CD4-positive, alpha-beta memory T cell (primary cell): ENCODE results near the gene PDCD1. TPM values are rescaled to one million over a fixed set of nuclear protein-coding genes. Genes with fewer than 3 reads are reported as not detected.

Experiments used
- CTCF ChIA-PET: fragments of 350-600 bp; sonication (Branson Sonifier 250); formaldehyde crosslinking; loops from one replicate; lab custom pipeline; 2021; ENCODE audit warnings: inconsistent platforms; ENCODE audit not compliant: partially characterized antibody; lab: Charles Lee
- POLR2A ChIA-PET: fragments of 350-600 bp; sonication (Branson Sonifier 250); formaldehyde crosslinking; loops from one replicate; lab custom pipeline; 2021; ENCODE audit not compliant: partially characterized antibody; lab: Charles Lee
- DNase-seq, 5 donors: peaks; one replicate each; pipeline versions ENCODE4 v3.0.0 to v3.0.0-alpha.2; 2020 to 2022; ENCODE audit warnings: mixed read lengths in 1 of 5
- H3K27ac ChIP-seq: one replicate; pipeline ENCODE4 v1.7.0; 2013; ENCODE audit warnings: low read depth, low read length
- H3K27me3 ChIP-seq: 2 replicates; pipeline ENCODE4 v1.7.0; 2013; ENCODE audit warnings: mild to moderate bottlenecking, low read length, moderate library complexity; ENCODE audit not compliant: insufficient read depth
- H3K36me3 ChIP-seq: 2 replicates; pipeline ENCODE4 v1.7.0; 2013; ENCODE audit warnings: mild to moderate bottlenecking, low read length, moderate library complexity; ENCODE audit not compliant: insufficient read depth
- H3K4me1 ChIP-seq: 2 replicates; pipeline ENCODE4 v1.7.0; 2013; ENCODE audit warnings: mild to moderate bottlenecking, low read length, moderate library complexity; ENCODE audit not compliant: insufficient read depth
- H3K4me3 ChIP-seq, 2 donors: one replicate each; pipeline ENCODE4 v1.7.0; 2013; ENCODE audit warnings: low read length in 2 of 2, mild to moderate bottlenecking in 1 of 2
- H3K9me3 ChIP-seq, 2 donors: one replicate each; pipeline ENCODE4 v1.7.0; 2013; ENCODE audit warnings: low read length in 2 of 2, control low read depth in 1 of 2; ENCODE audit not compliant: control insufficient read depth in 1 of 2
- H3K27ac Mint-ChIP-seq, 7 donors: one replicate each; pipeline ENCODE4 v1.8.0; 2020 to 2021; ENCODE audit warnings: mixed read lengths in 7 of 7, mild to moderate bottlenecking in 6 of 7, inconsistent platforms in 3 of 7, moderate library complexity in 3 of 7
- H3K27me3 Mint-ChIP-seq, 2 donors: one replicate each; pipeline ENCODE4 v1.8.0; 2020 to 2021; ENCODE audit warnings: mixed read lengths in 2 of 2
- H3K36me3 Mint-ChIP-seq, 2 donors: one replicate each; pipeline ENCODE4 v1.8.0; 2020 to 2021; ENCODE audit warnings: mixed read lengths in 2 of 2, inconsistent platforms in 1 of 2, mild to moderate bottlenecking in 1 of 2
- H3K4me1 Mint-ChIP-seq, 4 donors: one replicate each; pipeline ENCODE4 v1.8.0; 2020 to 2021; ENCODE audit warnings: mixed read lengths in 4 of 4, mild to moderate bottlenecking in 1 of 4
- H3K4me3 Mint-ChIP-seq, 8 donors: one replicate each; pipeline ENCODE4 v1.8.0; 2020 to 2021; ENCODE audit warnings: mixed read lengths in 8 of 8, mild to moderate bottlenecking in 7 of 8, moderate library complexity in 6 of 8, inconsistent platforms in 3 of 8
- H3K9me3 Mint-ChIP-seq, 8 donors: one replicate each; pipeline ENCODE4 v1.8.0; 2020 to 2021; ENCODE audit warnings: mixed read lengths in 8 of 8, mild to moderate bottlenecking in 5 of 8, inconsistent platforms in 3 of 8, moderate library complexity in 1 of 8
- intact Hi-C: fragments of 100-400 bp; cut with micrococcal nuclease; formaldehyde crosslinking; loops from one replicate; pipeline ENCODE4 v1.15.1; 2023
- polyA plus RNA-seq, 2 donors: library from polyadenylated mRNA; unstranded; fragments of 300-500 nt; fragmentation: Illumina TruSeq; gene quantifications; one replicate each; pipeline ENCODE4 v1.2.3, GENCODE V29; 2021
- total RNA-seq, 2 experiments: library from RNA; stranded (reverse); gene quantifications; one replicate each; pipeline ENCODE4 v1.2.3, GENCODE V29; 2021

PDCD1 gene
- total and polyA plus RNA-seq, 4 experiments from 2014 or later: 5.2 to 12.4 (median 6.1) TPM

DNA sequence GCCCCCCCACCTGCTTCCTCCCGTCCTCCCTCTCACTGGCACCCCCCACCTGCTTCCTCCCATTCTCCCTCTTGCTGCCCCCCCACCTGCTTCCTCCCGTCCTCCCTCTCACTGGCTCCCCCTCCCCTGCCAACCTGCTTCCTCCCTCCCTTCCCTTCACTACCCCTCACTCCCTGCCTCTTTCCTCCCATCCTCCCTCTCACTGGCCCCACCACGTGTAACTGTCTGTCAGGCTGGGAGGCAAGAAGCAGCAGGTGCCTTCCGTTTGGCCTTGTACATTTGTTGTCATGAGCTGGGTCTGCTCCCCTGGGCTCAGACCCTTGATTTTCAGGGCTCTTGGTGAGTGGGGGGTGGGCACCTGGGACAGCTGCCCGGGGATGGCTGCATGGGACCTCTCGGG, 29.9 kb upstream of the PDCD1 start:
- H3K4me1 ChIP-seq: peaks cover 8% of the 10 kb centered on the region
- no peak overlapping the region for H3K27ac ChIP-seq
- CTCF ChIA-PET: no interaction called here

DNA sequence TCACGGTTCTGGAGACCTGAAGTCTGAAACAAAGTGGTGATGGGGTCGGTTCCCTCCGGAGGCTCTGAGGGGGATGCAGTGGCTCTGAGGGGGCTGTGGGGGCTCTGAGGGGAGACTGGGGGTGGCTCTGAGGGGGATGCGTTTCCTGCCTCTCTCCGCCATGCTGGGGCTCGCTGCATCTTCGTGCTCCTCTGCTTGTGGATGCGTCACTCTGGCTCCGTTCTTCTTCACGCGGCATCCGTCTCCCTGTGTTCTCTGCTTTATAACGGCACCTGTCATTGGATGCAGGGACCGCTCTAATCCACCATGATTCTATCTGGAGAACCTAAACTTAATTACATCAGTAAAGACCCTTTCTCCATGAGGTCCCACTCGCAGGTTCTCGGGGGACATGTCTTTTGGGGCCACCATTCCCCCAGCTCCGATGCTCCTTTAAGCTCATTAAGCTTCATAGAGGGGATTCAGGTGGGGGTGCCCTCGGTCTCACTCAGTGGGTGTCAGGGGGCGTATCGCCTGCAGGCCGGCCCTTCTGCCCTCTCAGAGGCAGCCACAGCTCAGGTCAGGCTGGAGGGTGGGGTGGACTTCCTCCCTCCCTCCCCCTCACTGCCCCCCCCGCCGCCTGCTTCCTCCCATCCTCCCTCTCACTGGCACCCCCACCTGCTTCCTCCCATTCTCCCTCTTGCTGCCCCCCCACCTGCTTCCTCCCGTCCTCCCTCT, 29.3 kb upstream of the PDCD1 start:
- H3K36me3 Mint-ChIP-seq: peaks cover 32 to 33% of the 10 kb centered on the region in 2 donors
- Histone ChIP-seq H3K4me1 (peaks cover 11% of the 10 kb centered on the region), H3K9me3 (no peaks in the 10 kb centered on the region), H3K27me3 (no peaks in the 10 kb centered on the region), H3K27ac (no peak overlapping the region), H3K36me3 (no peaks in the 10 kb centered on the region), H3K4me3 (no peak overlapping the region)
- intact Hi-C loops: no loop called here
- H3K9me3 Mint-ChIP-seq: peaks cover 0 to 3% (median 0%) of the 10 kb centered on the region in 8 donors
- CTCF ChIA-PET: no interaction called here
- DNase-seq: peak in 1 of 5 donors; percentile 7
- no peaks in the 10 kb centered on the region for H3K27me3 Mint-ChIP-seq
- H3K27ac Mint-ChIP-seq: peak overlapping the region in 5 of 7 donors; percentile 58 to 90 (median 81)
- H3K4me1 Mint-ChIP-seq: peaks cover 8 to 51% (median 39%) of the 10 kb centered on the region in 4 donors
- H3K4me3 Mint-ChIP-seq: no peak overlapping the region
- POLR2A ChIA-PET: interaction anchor here (0.6 kb wide), 1 partner anchor 186 kb away, joined by 4 read pairs; the partner anchor contains the start of gene ING5

More for the DNA sequence above, 29.9 kb upstream of the PDCD1 start:
- H3K27me3 Mint-ChIP-seq: no peaks in the 10 kb centered on the region
- H3K9me3 ChIP-seq: no peaks in the 10 kb centered on the region
- no peaks in the 10 kb centered on the region for H3K36me3 ChIP-seq
- peak overlapping the region in 4 of 7 donors; percentile 57 to 77 (median 66) for H3K27ac Mint-ChIP-seq
- no peaks in the 10 kb centered on the region for H3K27me3 ChIP-seq
- intact Hi-C loops: no loop called here
- H3K4me1 Mint-ChIP-seq: peaks cover 8 to 46% (median 36%) of the 10 kb centered on the region in 4 donors
- H3K9me3 Mint-ChIP-seq: peaks cover 0 to 3% (median 0%) of the 10 kb centered on the region in 8 donors
- H3K4me3 Mint-ChIP-seq: peak overlapping the region in 2 of 8 donors; percentile 22 to 24
- no peak overlapping the region for H3K4me3 ChIP-seq
- POLR2A ChIA-PET: interaction anchor here (0.6 kb wide), 1 partner anchor 187 kb away, joined by 4 read pairs; the partner anchor contains the start of gene ING5
- peaks cover 30 to 33% of the 10 kb centered on the region in 2 donors for H3K36me3 Mint-ChIP-seq
- peak in 1 of 5 donors; percentile 1 for DNase-seq

DNA sequence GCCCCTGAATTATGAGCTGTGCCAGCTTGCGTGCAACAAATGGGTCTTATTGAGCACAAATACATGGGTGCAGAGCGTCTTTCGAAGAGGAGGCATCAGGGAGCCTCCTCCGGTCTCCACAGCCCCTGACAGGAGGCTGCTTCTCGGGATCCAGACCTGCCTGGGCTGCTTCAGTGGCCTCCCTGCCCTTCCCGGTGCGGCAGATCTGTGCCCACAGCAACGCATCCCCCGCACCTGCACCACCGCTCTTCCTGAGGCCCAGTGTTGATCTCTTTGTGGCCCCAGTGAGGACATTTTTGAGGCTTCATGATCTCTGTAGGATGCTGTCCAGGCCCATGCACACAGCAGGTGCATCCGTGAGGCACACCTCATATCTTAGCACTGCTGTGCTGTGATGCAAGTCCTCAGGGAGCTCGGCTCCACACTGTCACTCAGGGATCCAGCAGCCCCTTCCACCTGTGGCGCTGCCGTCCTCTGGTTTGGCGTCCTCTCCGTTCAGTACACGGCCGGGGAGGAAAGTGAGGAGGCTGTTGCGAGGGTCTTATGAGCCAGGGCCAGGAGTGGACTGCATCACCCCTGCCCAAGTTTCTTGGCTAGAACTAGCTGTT, 28.2 kb upstream of the PDCD1 start:
- H3K27me3 ChIP-seq: no peaks in the 10 kb centered on the region
- H3K9me3 ChIP-seq: no peaks in the 10 kb centered on the region
- DNase-seq: peak in 1 of 5 donors; percentile 1
- H3K4me1 Mint-ChIP-seq: peaks cover 13 to 61% (median 48%) of the 10 kb centered on the region in 4 donors
- POLR2A ChIA-PET: no interaction called here
- H3K36me3 Mint-ChIP-seq: peaks cover 33 to 35% of the 10 kb centered on the region in 2 donors
- intact Hi-C loops: no loop called here
- H3K9me3 Mint-ChIP-seq: peaks cover 0 to 3% (median 0%) of the 10 kb centered on the region in 8 donors
- H3K27ac Mint-ChIP-seq: peak overlapping the region in 5 of 7 donors; percentile 8 to 75 (median 42)
- CTCF ChIA-PET: no interaction called here
- peaks cover 21% of the 10 kb centered on the region for H3K4me1 ChIP-seq
- no peak overlapping the region for H3K27ac ChIP-seq
- H3K36me3 ChIP-seq: no peaks in the 10 kb centered on the region
- H3K27me3 Mint-ChIP-seq: no peaks in the 10 kb centered on the region
- H3K4me3 Mint-ChIP-seq: no peak overlapping the region
- H3K4me3 ChIP-seq: no peak overlapping the region

DNA sequence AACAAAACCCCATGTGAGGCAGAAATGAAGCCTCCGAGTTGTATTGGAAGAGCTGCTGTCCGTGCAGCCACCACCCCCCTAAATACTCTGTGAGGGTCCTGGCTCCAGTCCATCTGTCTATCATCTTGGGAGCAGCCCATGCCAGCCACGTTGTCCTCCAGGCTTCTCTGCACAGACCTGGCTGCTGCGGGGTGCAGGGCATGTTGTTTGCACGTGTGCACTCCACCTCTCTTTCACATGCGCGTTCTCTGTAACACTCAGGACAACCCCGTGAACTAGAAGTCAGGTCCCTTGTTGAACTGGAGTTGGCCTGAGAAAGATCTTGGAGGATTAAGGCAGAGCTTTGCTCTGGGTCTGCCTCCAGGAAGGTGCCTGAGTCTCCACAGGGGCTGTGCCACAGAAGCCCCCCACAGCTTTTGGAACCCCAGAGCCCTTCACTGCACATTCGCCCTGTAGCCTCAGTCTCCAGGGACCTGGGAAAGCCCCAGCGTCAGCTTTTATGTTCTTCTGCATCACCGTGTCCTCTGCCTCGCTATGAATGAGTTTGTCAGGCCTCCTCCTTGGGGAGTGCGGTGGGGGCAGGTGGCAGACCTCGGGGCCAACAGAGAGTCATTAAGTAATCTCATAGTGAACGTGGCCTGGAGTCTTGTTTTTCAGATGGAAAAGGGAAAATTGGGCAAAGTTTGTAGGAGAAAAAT, 27.4 kb upstream of the PDCD1 start:
- H3K4me3 Mint-ChIP-seq: no peak overlapping the region
- Histone ChIP-seq H3K9me3 (no peaks in the 10 kb centered on the region), H3K4me1 (peaks cover 24% of the 10 kb centered on the region), H3K27me3 (no peaks in the 10 kb centered on the region), H3K4me3 (no peak overlapping the region), H3K36me3 (no peaks in the 10 kb centered on the region), H3K27ac (no peak overlapping the region)
- ChIA-PET POLR2A (interaction anchor here (1.3 kb wide), 1 partner anchor 200 kb away, joined by 3 read pairs; the partner anchor contains the start of gene DTYMK), CTCF (no interaction called here)
- H3K9me3 Mint-ChIP-seq: peaks cover 0 to 8% (median 0%) of the 10 kb centered on the region in 8 donors
- no peak for DNase-seq
- peak overlapping the region; percentile 20 to 85 (median 40) for H3K27ac Mint-ChIP-seq
- H3K27me3 Mint-ChIP-seq: peaks cover 0 to 3% of the 10 kb centered on the region in 2 donors
- H3K4me1 Mint-ChIP-seq: peaks cover 16 to 70% (median 55%) of the 10 kb centered on the region in 4 donors
- H3K36me3 Mint-ChIP-seq: peaks cover 32 to 40% of the 10 kb centered on the region in 2 donors
- intact Hi-C loops: no loop called here

DNA sequence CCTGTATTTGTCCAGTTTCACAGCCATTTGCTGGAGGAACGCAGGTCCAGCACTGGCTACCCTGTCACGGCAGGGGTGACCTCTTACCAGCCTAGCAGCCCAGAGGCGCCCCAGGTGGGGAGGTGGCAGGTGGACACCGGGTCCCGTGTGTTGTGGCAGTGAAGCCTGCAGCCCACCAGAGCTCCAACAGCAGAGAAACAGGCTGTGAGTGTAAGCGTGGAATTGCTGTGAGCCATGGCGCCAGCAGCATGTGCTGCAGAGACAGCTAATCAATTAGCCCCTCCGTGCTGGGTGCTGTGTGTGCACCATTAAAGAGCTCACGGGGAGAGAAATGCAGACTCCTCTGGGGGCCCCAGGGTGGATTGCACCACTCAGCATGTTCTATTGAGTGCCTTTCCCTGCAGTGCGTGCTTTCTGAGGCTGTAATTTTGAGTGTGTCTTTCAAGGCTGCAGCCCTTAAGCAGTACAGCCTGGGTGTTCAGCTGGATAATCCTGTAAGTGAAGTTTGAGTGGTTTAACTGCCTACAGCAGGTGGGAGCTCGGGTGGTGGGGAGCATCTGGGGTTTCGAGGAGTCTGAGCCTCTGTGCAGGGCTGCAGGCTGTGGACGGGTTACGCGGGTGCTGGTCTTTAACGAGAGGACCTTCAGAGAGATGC, 26.7 kb upstream of the PDCD1 start:
- Histone ChIP-seq H3K27ac (no peak overlapping the region), H3K4me1 (peaks cover 31% of the 10 kb centered on the region), H3K9me3 (no peaks in the 10 kb centered on the region), H3K4me3 (no peak overlapping the region), H3K27me3 (no peaks in the 10 kb centered on the region), H3K36me3 (no peaks in the 10 kb centered on the region)
- no peak for DNase-seq
- H3K27me3 Mint-ChIP-seq: peaks cover 0 to 3% of the 10 kb centered on the region in 2 donors
- intact Hi-C loops: no loop called here
- peaks cover 30 to 41% of the 10 kb centered on the region in 2 donors for H3K36me3 Mint-ChIP-seq
- peak overlapping the region in 1 of 7 donors; percentile 40 for H3K27ac Mint-ChIP-seq
- H3K4me3 Mint-ChIP-seq: no peak overlapping the region
- ChIA-PET CTCF (no interaction called here), POLR2A (interaction anchor here (1.3 kb wide), 1 partner anchor 199 kb away, joined by 3 read pairs; the partner anchor contains the start of gene DTYMK)
- peaks cover 0 to 11% (median 0%) of the 10 kb centered on the region in 8 donors for H3K9me3 Mint-ChIP-seq
- H3K4me1 Mint-ChIP-seq: peaks cover 18 to 75% (median 58%) of the 10 kb centered on the region in 4 donors

DNA sequence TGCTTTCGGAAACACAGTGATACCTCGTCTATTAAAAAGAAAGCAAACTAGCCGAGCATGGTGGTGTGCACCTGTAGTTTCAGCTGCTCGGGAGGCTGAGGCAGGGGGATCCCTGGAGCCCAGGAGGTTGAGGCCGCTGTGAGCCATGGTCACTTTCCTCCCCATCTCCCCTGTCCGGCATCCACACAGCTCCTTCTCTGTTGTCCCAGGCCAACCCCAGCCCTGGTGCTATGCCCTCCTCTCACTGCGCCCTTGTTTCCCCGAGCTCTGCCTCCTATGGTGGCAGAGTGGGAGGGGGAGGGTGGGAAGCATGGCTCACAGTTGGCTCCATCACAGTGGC, 26.2 kb upstream of the PDCD1 start:
- no peak overlapping the region for H3K4me3 Mint-ChIP-seq
- peaks cover 18 to 75% (median 58%) of the 10 kb centered on the region in 4 donors for H3K4me1 Mint-ChIP-seq
- intact Hi-C loops: loop anchor here (5.0 kb wide), 3 partner anchors 528 to 1318 kb away; partner anchors contain the start of genes FARP2, HDLBP, RNPEPL1 and SEPTIN2
- H3K4me3 ChIP-seq: no peak overlapping the region
- ChIA-PET CTCF (no interaction called here), POLR2A (no interaction called here)
- H3K9me3 Mint-ChIP-seq: peaks cover 0 to 11% (median 0%) of the 10 kb centered on the region in 8 donors
- H3K9me3 ChIP-seq: no peaks in the 10 kb centered on the region
- peaks cover 33% of the 10 kb centered on the region for H3K4me1 ChIP-seq
- peaks cover 30 to 39% of the 10 kb centered on the region in 2 donors for H3K36me3 Mint-ChIP-seq
- H3K27ac ChIP-seq: no peak overlapping the region
- H3K27me3 Mint-ChIP-seq: peaks cover 0 to 3% of the 10 kb centered on the region in 2 donors
- no peaks in the 10 kb centered on the region for H3K36me3 ChIP-seq
- no peak for DNase-seq
- H3K27me3 ChIP-seq: no peaks in the 10 kb centered on the region
- no peak overlapping the region for H3K27ac Mint-ChIP-seq
